Keratinocyte (primary cell): ENCODE data around the gene SLC25A39. TPM values are rescaled to one million over a fixed set of nuclear protein-coding genes. Genes with fewer than 3 reads are reported as not detected.
"Not testable (repeated sequence)": the region's sequence is repeated elsewhere in the genome, so short reads cannot be mapped to it uniquely, and the experiment has no call there.

ENCODE experiments used
- DNase-seq: peaks from one replicate; pipeline ENCODE4 v3.0.0-alpha.2; 2011; ENCODE audit warnings: low read depth, missing footprints, low spot score
- FAIRE-seq: peaks from 2 replicates; lab custom pipeline; 2011; peaks lifted over from hg19 to GRCh38; lab: Jason Lieb, UNC
- H2AFZ ChIP-seq: 2 replicates; pipeline ENCODE4 v1.6.0; 2012; ENCODE audit warnings: low read length, control low read depth, inconsistent platforms; ENCODE audit not compliant: control insufficient read depth
- H3K27ac ChIP-seq: 2 replicates; pipeline ENCODE4 v1.5.1; 2011; ENCODE audit warnings: low read length; ENCODE audit not compliant: control insufficient read depth, insufficient read depth
- H3K27me3 ChIP-seq: 3 replicates; pipeline ENCODE4 v1.6.0; 2011; ENCODE audit warnings: low read length; ENCODE audit not compliant: control insufficient read depth, insufficient read depth; ENCODE audit errors: extremely low read depth
- H3K36me3 ChIP-seq, 2 experiments: 2 replicates in 1 of 2; 3 replicates in 1 of 2; pipeline ENCODE4 v1.5.1; 2011; ENCODE audit warnings: low read length in 2 of 2, mild to moderate bottlenecking in 1 of 2; ENCODE audit not compliant: control insufficient read depth in 2 of 2, insufficient read depth in 2 of 2; ENCODE audit errors: extremely low read depth in 1 of 2
- H3K4me1 ChIP-seq: 3 replicates; pipeline ENCODE4 v1.5.1; 2011; ENCODE audit warnings: low read length; ENCODE audit not compliant: control insufficient read depth, insufficient read depth; ENCODE audit errors: extremely low read depth
- H3K4me2 ChIP-seq: 3 replicates; pipeline ENCODE4 v1.6.0; 2011; ENCODE audit warnings: low read depth, low read length; ENCODE audit not compliant: control insufficient read depth, insufficient read depth; ENCODE audit errors: extremely low read depth
- H3K4me3 ChIP-seq, 3 experiments: fragments of 200-600 bp in 1 of 3; sonication (generic) in 1 of 3; 2 replicates in 2 of 3; 3 replicates in 1 of 3; pipeline ENCODE4 v1.5.1; 2011 to 2016; ENCODE audit warnings: low read length in 3 of 3, mild to moderate bottlenecking in 3 of 3, control low read depth in 2 of 3, inconsistent platforms in 1 of 3, low read depth in 1 of 3, mixed read lengths in 1 of 3, mixed run types in 1 of 3, moderate library complexity in 1 of 3; ENCODE audit not compliant: control insufficient read depth in 2 of 3, insufficient read depth in 2 of 3; ENCODE audit errors: extremely low read depth in 1 of 3
- H3K79me2 ChIP-seq: 2 replicates; pipeline ENCODE4 v1.6.0; 2012; ENCODE audit warnings: low read length; ENCODE audit not compliant: control insufficient read depth, insufficient read depth
- H3K9ac ChIP-seq: 3 replicates; pipeline ENCODE4 v1.6.0; 2011; ENCODE audit warnings: low read length; ENCODE audit not compliant: control insufficient read depth, insufficient read depth; ENCODE audit errors: extremely low read depth
- H3K9me1 ChIP-seq: 3 replicates; pipeline ENCODE4 v1.6.0; 2011; ENCODE audit warnings: low read length; ENCODE audit not compliant: control insufficient read depth, insufficient read depth; ENCODE audit errors: extremely low read depth
- H3K9me3 ChIP-seq: 2 replicates; pipeline ENCODE4 v1.5.1; 2012; ENCODE audit warnings: low read depth, low read length; ENCODE audit not compliant: control insufficient read depth
- H4K20me1 ChIP-seq: 3 replicates; pipeline ENCODE4 v1.6.0; 2011; ENCODE audit warnings: low read length; ENCODE audit not compliant: control insufficient read depth, insufficient read depth; ENCODE audit errors: extremely low read depth
- CTCF ChIP-seq, 3 experiments: IDR thresholded peaks in 1 of 3; conservative IDR thresholded peaks in 1 of 3; optimal IDR thresholded peaks in 1 of 3; 2 replicates in 2 of 3; 3 replicates in 1 of 3; pipeline versions ENCODE3 to v1.5.1; 2011; ENCODE audit warnings: low read length in 3 of 3, mild to moderate bottlenecking in 3 of 3, moderate library complexity in 2 of 3, control low read depth in 1 of 3, inconsistent platforms in 1 of 3; ENCODE audit not compliant: insufficient read depth in 2 of 3; ENCODE audit errors: extremely low read depth in 1 of 3
- EZH2 ChIP-seq: IDR thresholded peaks from one replicate; pipeline ENCODE4 v1.6.1; 2012; ENCODE audit warnings: inconsistent platforms, mild to moderate bottlenecking, low read length, moderate library complexity
- dilution Hi-C: fragments of 300-500 bp; cut with MboI; formaldehyde crosslinking; loops from one replicate; pipeline ENCODE4 v1.7.0; 2020; ENCODE audit warnings: low sequenced_read_pairs; ENCODE audit not compliant: extremely low pct_ligation_motif_present
- polyA plus RNA-seq, 5 experiments: library from polyadenylated mRNA; depleted of rRNA in 3 of 5; stranded (reverse) in 3 of 5; stranded (forward) in 1 of 5; unstranded in 1 of 5; fragments of >200 nt; gene quantifications; 1 replicate in 1 of 5; 2 replicates in 3 of 5; 3 replicates in 1 of 5; pipeline versions ENCODE4 v1.2.1 to v1.2.3, GENCODE V29; 2011 to 2012; ENCODE audit warnings: missing spikeins in 2 of 5, low read depth in 1 of 5, low replicate concordance in 1 of 5

Gene SLC25A39
- polyA plus RNA-seq, 1 donor (not counting 4 experiments of a cell fraction or from before 2014, with no cell fraction given), result 108 TPM

GRCh38 chr17:44344939-44345453 is 20.4 kb upstream of the SLC25A39 start, which contains the start of gene GRN:
TSS of gene GRN (plus strand) at chr17:44345302. CDS start at chr17:44349165, 3,863 bp downstream.
- no peaks in the 10 kb centered on the region for H3K27me3 ChIP-seq
- H3K4me3 ChIP-seq, result peak within 1 kb of the TSS; percentile 80 to 93 (median 81)
- dilution Hi-C loops, result no loop called here
- H3K36me3 ChIP-seq, result peaks cover 9 to 10% of the 10 kb centered on the region in 2 experiments
- H4K20me1 ChIP-seq, result no peaks in the 10 kb centered on the region
- peaks cover 36% of the 10 kb centered on the region for H3K4me1 ChIP-seq
- H3K27ac ChIP-seq, result peak within 1 kb of the TSS; percentile 91
- H3K4me2 ChIP-seq, result peak within 1 kb of the TSS; percentile 78
- DNase-seq (peak; percentile 96), FAIRE-seq (peak; percentile 92)
- H3K9me3 ChIP-seq, result no peaks in the 10 kb centered on the region
- peak within 1 kb of the TSS; percentile 89 for H3K9ac ChIP-seq
- no peaks in the 10 kb centered on the region for H3K9me1 ChIP-seq
- TF ChIP-seq CTCF (optimal IDR thresholded peaks at IDR 0.05 in 1 of 3, IDR thresholded peaks at IDR 0.05 in 1 of 3, conservative IDR thresholded peaks at IDR 0.05 in 1 of 3; ENCODE audit: extremely low read depth in 1 of 3, insufficient read depth in 2 of 3, low read length in 3 of 3) (no peak), EZH2 (no peak)
- peaks cover 15% of the 10 kb centered on the region for H3K79me2 ChIP-seq
- peak within 1 kb of the TSS; percentile 78 for H2AFZ ChIP-seq

- Histone ChIP-seq H4K20me1 (no peaks in the 10 kb centered on the region), H3K27me3 (no peaks in the 10 kb centered on the region), H3K9ac (no peak overlapping the region), H2AFZ (peak overlapping the region; percentile 47), H3K36me3 (no peaks in the 10 kb centered on the region), H3K4me2 (peak overlapping the region; percentile 78), H3K27ac (no peak overlapping the region), H3K9me1 (no peaks in the 10 kb centered on the region), H3K9me3 (no peaks in the 10 kb centered on the region), H3K79me2 (peaks cover 15% of the 10 kb centered on the region), H3K4me3 (no peak overlapping the region), H3K4me1 (peaks cover 28% of the 10 kb centered on the region)
- no peak for FAIRE-seq
- DNase-seq, result no peak
- dilution Hi-C loops, result no loop called here
- TF ChIP-seq CTCF (optimal IDR thresholded peaks at IDR 0.05 in 1 of 3, IDR thresholded peaks at IDR 0.05 in 1 of 3, conservative IDR thresholded peaks at IDR 0.05 in 1 of 3; ENCODE audit: extremely low read depth in 1 of 3, insufficient read depth in 2 of 3, low read length in 3 of 3) (no peak), EZH2 (no peak)
Measured at GRCh38 chr17:44343510-44344209, 19.0 kb upstream of the SLC25A39 start.

- H3K9me3 ChIP-seq, H3K27me3 ChIP-seq, H3K79me2 ChIP-seq, H3K4me3 ChIP-seq, H3K9ac ChIP-seq, FAIRE-seq, H3K4me2 ChIP-seq, H4K20me1 ChIP-seq, H2AFZ ChIP-seq, dilution Hi-C loops, H3K27ac ChIP-seq, H3K9me1 ChIP-seq, DNase-seq, H3K36me3 ChIP-seq: not testable (repeated sequence)
- H3K4me1 ChIP-seq, result peaks cover 11% of the 10 kb centered on the region
Measured at GRCh38 chr17:44340553-44340952, 15.9 kb upstream of the SLC25A39 start.
